Vagina (tissue), 2 donors: Measurements from ENCODE around the gene FAM90A26.
"Not testable (repeated sequence)": the region's sequence is repeated elsewhere in the genome, so short reads cannot be mapped to it uniquely, and the experiment has no call there.

ENCODE experiments used
- CTCF ChIP-seq, 3 experiments: fragments of 450-650 bp in 2 of 3; fragments of 200-600 bp in 1 of 3; sonication (generic) in 1 of 3; IDR thresholded peaks; one replicate each; pipeline ENCODE4 v1.5.1; 2017 to 2019; ENCODE audit warnings: antibody characterized with exemption in 3 of 3, mild to moderate bottlenecking in 2 of 3, moderate library complexity in 2 of 3
- POLR2A ChIP-seq, 2 donors: fragments of 450-650 bp; IDR thresholded peaks; one replicate each; pipeline ENCODE4 v1.6.1; 2017; ENCODE audit warnings: antibody characterized with exemption in 2 of 2, mild to moderate bottlenecking in 2 of 2, moderate library complexity in 2 of 2

- not testable (repeated sequence) for TF ChIP-seq POLR2A, CTCF (IDR thresholded peaks at IDR 0.05)
Observed at GRCh38 chr4:9134011-9134410, 36.2 kb upstream of the FAM90A26 start.
